ENCODE measurements around the gene IGIP.

IGIP gene

GRCh38 chr5:140111859-140112551 lies 13.7 kb upstream of the IGIP start:
- no peak for DNase-seq

GRCh38 chr5:140112685-140113179 lies 13.0 kb upstream of the IGIP start:
- DNase-seq = no peak

DNA sequence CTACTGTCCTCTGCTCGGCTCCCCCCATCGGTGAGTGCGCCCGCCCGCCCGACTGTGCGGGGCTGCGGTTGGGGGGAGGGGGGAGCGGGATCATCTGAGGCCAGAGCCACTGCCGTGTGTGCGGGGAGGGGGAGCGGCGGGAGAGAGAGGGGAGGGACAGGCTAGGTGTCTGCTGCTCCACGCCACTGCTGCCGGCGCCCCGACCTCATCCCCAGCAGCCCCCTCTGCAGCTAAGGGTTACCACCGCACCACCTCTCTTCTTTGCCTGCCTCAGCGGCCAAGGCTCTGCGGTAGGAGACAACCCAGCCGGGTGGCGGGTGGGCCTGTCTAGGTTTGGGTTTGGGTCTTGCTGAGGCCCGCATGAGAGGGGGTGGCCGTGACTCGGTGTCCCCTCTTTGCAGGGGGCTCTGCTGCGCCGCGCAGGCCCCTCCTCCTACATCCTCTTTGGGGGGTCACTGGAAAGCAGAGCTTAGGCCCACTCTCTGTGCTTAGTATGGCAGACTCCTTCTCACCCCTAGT lies 12.5 kb upstream of the IGIP start:
- no peak for DNase-seq

GRCh38 chr5:140113699-140114263 lies 12.0 kb upstream of the IGIP start, which contains the start of gene PURA:
Gene PURA (plus strand): TSS chr5:140114109. CDS start chr5:140114182, 73 bp downstream.
- DNase-seq = peak; percentile 78

DNA sequence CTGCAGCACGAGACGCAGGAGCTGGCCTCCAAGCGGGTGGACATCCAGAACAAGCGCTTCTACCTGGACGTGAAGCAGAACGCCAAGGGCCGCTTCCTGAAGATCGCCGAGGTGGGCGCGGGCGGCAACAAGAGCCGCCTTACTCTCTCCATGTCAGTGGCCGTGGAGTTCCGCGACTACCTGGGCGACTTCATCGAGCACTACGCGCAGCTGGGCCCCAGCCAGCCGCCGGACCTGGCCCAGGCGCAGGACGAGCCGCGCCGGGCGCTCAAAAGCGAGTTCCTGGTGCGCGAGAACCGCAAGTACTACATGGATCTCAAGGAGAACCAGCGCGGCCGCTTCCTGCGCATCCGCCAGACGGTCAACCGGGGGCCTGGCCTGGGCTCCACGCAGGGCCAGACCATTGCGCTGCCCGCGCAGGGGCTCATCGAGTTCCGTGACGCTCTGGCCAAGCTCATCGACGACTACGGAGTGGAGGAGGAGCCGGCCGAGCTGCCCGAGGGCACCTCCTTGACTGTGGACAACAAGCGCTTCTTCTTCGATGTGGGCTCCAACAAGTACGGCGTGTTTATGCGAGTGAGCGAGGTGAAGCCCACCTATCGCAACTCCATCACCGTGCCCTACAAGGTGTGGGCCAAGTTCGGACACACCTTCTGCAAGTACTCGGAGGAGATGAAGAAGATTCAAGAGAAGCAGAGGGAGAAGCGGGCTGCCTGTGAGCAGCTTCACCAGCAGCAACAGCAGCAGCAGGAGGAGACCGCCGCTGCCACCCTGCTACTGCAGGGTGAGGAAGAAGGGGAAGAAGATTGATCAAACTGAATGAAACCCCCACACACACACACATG lies 11.2 kb upstream of the IGIP start:
- DNase-seq = no peak

- no peak for DNase-seq
Measured at GRCh38 chr5:140115186-140115500, 10.6 kb upstream of the IGIP start.

DNA sequence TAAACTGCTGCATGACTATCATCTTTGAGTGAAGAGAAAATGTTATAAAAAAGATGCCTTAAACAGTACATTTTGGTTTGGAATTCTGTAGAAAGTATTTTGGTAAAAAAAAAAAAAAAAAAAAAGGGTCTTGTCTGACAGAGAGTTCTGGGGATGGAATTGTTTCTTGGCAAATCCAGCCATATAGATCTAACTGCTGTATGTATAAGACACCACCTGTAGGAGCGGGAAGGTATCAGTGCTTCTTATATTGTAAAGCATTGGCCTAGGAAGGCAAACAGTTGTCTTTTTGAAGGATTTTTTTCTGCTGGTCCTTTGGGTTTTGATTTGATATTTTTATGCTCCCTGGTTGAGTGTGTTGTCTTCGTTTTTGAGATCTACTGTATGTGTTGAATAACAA lies 9.0 kb upstream of the IGIP start:
- no peak for DNase-seq

DNA sequence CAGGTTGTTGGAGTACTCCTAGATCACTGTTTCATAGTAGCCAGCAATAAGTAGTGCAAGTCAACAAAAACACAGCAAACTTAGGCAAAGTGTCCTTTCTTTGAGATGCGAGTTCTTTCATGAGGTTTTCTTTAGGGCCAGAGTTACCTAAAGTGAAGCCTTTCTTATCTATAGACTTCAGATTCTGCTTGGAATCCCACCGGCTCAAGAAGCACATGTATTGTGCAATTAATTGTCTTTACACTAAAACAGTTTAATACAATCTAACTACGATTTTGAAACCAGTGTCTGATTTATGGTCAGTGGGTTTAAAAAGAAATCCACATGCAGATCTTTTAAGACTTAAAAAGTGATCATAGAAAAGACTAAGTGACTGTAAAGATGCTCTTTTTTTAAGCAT lies 8.2 kb upstream of the IGIP start:
- DNase-seq = no peak

DNA sequence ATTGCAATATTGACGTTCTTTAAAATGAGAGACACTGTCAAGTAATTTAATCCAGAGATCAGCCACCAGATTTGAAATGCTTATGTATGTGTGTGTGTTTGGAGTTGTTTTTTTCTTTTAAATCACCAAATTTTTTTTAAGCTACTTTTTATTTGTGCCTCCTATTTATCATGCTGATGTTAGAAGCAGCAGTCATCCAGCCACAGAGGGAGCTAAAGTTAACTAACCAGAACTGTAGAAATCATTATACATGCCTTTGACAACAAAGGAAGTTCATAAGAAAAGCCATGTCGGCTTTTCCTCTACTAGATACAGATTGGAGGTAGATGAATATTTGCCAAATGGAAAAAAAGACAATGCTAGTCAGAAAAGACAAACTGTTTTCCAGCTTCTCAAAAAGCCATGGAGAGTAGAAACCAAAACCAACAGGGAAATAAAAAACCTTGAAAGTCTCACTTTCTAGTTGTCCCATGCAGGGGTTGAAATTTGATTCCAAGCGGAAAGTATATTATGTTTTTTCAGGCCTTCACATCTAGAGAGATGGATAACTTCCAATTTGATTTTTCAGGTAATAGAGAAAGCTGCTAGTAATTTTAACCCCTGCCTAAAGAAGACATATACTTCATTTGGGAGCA lies 7.3 kb upstream of the IGIP start:
- no peak for DNase-seq

DNA sequence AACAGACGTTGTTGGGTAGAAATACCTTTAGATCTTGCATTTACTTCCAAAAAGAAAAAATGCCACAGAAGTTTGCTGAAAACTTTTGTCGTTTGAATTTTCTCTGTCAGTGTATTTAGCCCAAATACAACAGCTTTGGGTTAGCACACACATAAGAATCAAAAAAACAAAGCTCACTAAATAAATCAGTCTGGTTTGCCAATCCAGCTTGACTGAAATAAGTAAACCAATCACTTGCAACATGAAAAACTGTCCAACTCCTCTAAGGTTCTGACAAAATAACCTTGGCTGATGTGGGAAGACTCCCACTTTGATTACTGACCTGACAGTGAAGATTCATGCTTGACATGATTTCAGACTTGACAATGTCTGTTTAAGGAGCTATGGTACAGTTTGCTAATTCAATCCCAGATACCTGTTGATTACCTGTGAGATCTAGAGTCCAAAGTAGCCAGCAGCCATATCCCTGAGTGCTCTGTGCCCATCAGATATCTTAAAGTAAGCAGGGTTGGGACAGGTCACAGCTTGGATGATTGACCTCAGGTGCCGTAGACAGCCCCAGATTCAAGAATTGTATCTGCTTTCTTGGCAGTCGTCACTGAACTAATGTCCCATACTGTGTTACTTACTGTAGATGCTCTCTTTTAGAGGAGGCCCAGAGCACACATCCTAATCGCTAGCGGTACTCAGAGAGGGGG lies 727 bp downstream of the IGIP start:
- no peak for DNase-seq

DNA sequence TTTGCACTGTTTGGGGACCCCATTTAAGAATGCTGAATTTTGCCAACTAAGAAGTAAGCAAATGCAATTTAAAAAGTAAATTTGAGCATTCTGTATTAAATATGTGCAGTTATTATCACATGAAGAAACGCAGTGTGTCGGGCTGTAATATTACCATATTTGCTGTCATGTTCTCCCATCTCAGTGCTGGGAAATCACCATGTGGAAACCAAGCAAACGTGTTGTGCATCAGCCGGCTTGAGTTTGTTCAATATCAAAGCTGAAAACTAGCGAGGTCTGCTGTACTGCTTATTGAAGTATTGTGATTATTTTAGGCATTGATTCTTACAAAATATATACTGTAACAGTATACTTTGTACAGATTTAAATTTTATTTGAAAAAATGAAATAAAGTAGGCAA lies 2.6 kb downstream of the IGIP start:
- DNase-seq = no peak

DNA sequence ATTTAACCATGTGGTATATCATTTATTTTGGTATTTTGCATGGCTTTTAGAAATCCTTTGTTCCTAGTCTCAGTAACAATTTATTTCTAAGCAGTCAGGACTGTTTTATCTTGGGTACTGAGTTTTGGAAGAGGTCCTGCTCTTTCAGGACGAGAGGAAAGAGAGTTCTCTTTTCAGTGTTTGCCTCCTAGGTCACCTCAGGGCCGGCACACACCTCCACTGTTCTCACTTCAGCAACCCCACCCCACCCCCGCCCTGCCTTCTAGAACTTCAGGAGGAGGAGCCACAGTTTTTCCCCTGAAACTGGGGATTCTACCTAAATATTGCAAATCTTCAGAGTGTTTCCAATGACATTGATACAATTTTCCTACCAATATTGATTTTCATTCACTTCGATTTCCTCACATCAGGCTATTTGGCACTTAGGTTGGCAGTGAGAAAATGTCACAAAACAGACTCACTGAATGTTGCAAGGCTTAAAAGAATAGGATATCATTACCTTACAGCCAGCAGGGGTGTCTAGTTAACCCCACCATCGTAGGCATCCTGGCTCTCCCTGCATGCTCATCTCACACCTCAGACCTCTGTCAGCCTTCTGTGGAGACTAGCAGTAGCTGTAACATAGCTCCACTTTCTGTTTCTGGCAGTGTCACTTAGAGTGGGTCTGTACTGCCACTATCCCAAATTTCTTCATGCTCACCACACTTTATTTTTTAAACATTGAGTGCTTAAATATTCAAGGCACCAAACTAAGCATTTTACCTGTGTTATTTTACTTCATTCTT lies 5.4 kb downstream of the IGIP start:
- DNase-seq = no peak

DNA sequence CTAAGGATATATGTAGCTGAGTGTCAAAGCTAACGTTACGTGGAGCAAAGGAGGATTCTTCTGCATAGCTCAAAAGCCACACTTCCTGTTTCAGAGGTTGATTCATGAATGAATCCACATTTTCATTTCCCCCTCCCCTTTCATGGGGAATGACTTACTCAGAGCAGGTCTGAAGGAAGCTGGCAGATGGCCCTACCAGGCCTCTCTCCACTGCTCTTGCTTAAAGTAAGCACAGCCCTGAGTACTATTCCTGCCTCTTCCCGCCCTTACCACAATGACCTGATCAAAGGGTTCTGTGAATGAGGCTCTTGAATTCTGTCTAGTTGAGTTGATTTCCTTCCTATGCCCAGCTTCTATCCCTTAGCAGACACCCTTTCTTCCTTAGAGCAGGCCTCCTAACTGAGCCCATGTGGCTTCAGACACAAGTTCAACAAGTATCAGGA lies 6.3 kb downstream of the IGIP start:
- no peak for DNase-seq

DNA sequence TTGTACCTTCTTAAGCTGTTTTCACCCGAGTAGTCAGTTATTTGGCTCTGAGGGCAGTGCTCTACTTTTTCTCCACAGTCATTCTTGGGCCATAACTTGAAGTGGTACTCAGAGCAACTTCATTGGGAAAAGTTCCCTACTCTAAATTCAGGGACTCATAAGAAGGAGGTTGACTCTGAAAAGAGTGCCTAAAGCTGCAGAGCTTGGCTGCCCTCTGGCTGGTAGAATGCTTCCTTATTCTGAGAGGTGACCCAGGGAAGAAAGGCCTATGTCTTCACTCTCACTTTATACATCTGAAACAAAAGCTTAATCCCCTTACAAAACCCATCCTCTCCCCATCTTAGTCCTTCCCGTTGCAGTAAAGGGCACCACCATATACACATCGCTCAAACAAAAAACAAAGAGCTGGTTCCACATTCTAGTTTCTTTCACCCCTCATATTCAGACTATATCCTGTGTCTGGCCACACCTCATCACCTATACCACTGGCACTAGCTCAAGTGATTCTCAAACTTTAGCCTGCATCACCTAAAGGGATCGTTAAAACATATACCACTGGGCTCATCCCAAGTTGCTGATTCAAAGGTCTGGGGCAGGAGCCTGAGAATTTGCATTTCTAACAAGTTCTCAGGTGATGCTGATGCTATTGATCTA lies 7.9 kb downstream of the IGIP start:
- DNase-seq = no peak

- no peak for DNase-seq
Measured at GRCh38 chr5:140134277-140134935, 8.7 kb downstream of the IGIP start.

GRCh38 chr5:140135127-140135526 lies 9.4 kb downstream of the IGIP start:
- no peak for DNase-seq

GRCh38 chr5:140136624-140137023 lies 10.9 kb downstream of the IGIP start:
- no peak for DNase-seq

DNA sequence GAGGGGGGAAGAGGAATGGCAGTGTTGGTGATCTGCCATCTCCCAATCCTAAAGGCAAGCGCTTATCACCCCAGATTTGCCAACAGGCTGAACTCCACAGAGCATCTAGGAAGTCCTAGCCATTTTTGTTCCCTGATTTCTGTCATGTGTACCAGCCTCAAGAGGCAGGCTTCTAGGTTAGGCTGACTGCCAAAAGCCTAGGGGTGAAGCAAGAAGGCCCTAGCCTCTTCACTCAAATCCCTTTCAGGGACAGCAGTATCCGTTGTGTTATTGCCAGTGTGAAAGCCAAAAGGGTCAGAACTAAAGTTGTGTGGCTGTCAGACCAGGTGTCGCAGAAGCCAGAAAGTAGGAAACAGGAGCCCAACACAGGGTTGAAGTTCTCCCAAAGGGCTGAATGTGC lies 14.7 kb downstream of the IGIP start:
- DNase-seq = no peak

GRCh38 chr5:140141241-140141640 lies 15.5 kb downstream of the IGIP start:
- no peak for DNase-seq

DNA sequence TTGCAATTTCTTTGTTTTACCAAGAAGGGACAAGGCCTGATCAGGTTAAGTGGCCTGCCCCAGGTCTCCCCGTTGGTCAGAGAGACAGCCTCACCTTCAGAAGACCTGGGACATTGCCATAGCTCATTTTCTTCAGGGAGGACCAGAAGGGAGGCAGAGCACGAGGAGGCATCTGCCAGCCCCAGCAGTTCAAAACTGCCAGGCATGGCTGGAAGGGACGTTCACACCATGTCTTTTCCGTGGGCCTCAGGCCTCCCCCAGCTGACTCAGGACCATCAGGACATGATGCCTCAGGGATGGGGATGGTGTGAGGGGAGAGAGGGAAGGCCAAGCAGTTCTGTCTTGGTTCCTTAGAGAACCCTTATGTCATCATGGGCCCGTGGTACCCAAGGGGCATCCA lies 16.5 kb downstream of the IGIP start:
- no peak for DNase-seq

GRCh38 chr5:140142856-140143255 lies 17.1 kb downstream of the IGIP start:
- DNase-seq = no peak
